Transverse colon (tissue), 4 donors: ENCODE data around the gene PRKCA. TPM values are rescaled to one million over a fixed set of nuclear protein-coding genes. Genes with fewer than 3 reads are reported as not detected.

Experiments used
- DNase-seq: peaks from one replicate; pipeline ENCODE4 v3.0.0-alpha.2; 2019
- H3K27ac ChIP-seq, 4 donors: fragments of 200-600 bp; sonication (generic); 2 replicates each; pipeline ENCODE4 v1.5.1; 2016 to 2018; ENCODE audit warnings: inconsistent platforms in 4 of 4
- H3K27me3 ChIP-seq: fragments of 200-600 bp; sonication (generic); 2 replicates; pipeline ENCODE4 v1.5.1; 2017; ENCODE audit warnings: inconsistent platforms
- H3K36me3 ChIP-seq, 4 donors: fragments of 200-600 bp; sonication (generic); 2 replicates each; pipeline ENCODE4 v1.5.1; 2017 to 2019; ENCODE audit warnings: inconsistent platforms in 4 of 4
- H3K4me1 ChIP-seq, 4 donors: fragments of 200-600 bp; sonication (generic); 2 replicates each; pipeline ENCODE4 v1.5.1; 2017 to 2020; ENCODE audit warnings: inconsistent platforms in 4 of 4
- H3K4me3 ChIP-seq, 4 donors: fragments of 200-600 bp; sonication (generic); 1 replicate in 1 of 4; 2 replicates in 3 of 4; pipeline versions ENCODE4 v1.5.1 to v1.6.1; 2017 to 2019; ENCODE audit warnings: inconsistent platforms in 4 of 4
- H3K9me3 ChIP-seq, 2 donors: fragments of 200-600 bp; sonication (generic); 2 replicates each; pipeline ENCODE4 v1.5.1; 2017 to 2019; ENCODE audit warnings: inconsistent platforms in 2 of 2
- CTCF ChIP-seq, 5 experiments: fragments of 200-600 bp in 3 of 5; fragments of 450-650 bp in 2 of 5; sonication (generic) in 3 of 5; IDR thresholded peaks; 1 replicate in 2 of 5; 2 replicates in 3 of 5; pipeline ENCODE4 v1.5.1; 2016 to 2017; ENCODE audit warnings: antibody characterized with exemption in 5 of 5, inconsistent platforms in 3 of 5, mild to moderate bottlenecking in 2 of 5, moderate library complexity in 1 of 5
- EP300 ChIP-seq: sonication (generic); formaldehyde crosslinking; IDR thresholded peaks from one replicate; pipeline ENCODE4 v1.6.1; 2017; ENCODE audit warnings: antibody characterized with exemption, low read depth
- POLR2A ChIP-seq: fragments of 450-650 bp; IDR thresholded peaks from one replicate; pipeline ENCODE4 v1.6.1; 2016; ENCODE audit warnings: antibody characterized with exemption, mild to moderate bottlenecking, moderate library complexity
- POLR2AphosphoS5 ChIP-seq, 3 donors: sonication (generic); formaldehyde crosslinking; IDR thresholded peaks; one replicate each; pipeline ENCODE4 v1.6.1; 2016; ENCODE audit warnings: antibody characterized with exemption in 3 of 3
- WGBS, 2 donors: methylation state at CpG; one replicate each; pipeline ENCODE4 v1.1.5; 2018; ENCODE audit warnings: low coverage in 1 of 2; 5-methylcytosine and 5-hydroxymethylcytosine counted together
- in situ Hi-C, 4 donors: fragments of 200-750 bp; cut with MboI; loops; one replicate each; pipeline versions ENCODE4 v1.15.0 to v1.15.1; 2017; ENCODE audit warnings: low sequenced_read_pairs in 3 of 4, low pct_ligation_motif_present in 1 of 4, low pct_unique_long_range_greater_than_20kb in 1 of 4
- intact Hi-C: fragments of 100-400 bp; cut with DNase I; formaldehyde crosslinking; loops from one replicate; pipeline ENCODE4 v1.15.1; 2023; ENCODE audit warnings: low total_unique reads
- total RNA-seq, 4 donors: library from RNA; depleted of rRNA; stranded (reverse); fragments of >200 nt; gene quantifications; one replicate each; pipeline ENCODE4 v1.1.0, GENCODE V29; 2016

PRKCA gene
- total RNA-seq, 4 donors from 2014 or later: 16.1 to 49.7 (median 31.7) TPM

- intact Hi-C loops (no loop called here), in situ Hi-C loops (no loop called here)
- Histone ChIP-seq H3K36me3 (no peaks in the 10 kb centered on the region), H3K4me3 (no peak overlapping the region), H3K9me3 (no peaks in the 10 kb centered on the region), H3K4me1 (peaks cover 5 to 21% (median 8%) of the 10 kb centered on the region in 4 donors), H3K27ac (no peak overlapping the region), H3K27me3 (no peaks in the 10 kb centered on the region)
- WGBS, 2 donors: 81 to 89% methylated on average over 9 to 10 of the region's 10 CpGs
- DNase-seq: no peak
- TF ChIP-seq POLR2A (no peak), POLR2AphosphoS5 (IDR thresholded peaks at IDR 0.05) (no peak), CTCF (IDR thresholded peaks at IDR 0.05) (no peak), EP300 (no peak)
Measured at GRCh38 chr17:66364508-66364907, 62.1 kb downstream of the PRKCA start.

GRCh38 chr17:66364990-66365490, 62.6 kb downstream of the PRKCA start:
- in situ Hi-C loops: no loop called here
- DNase-seq: no peak
- no peaks in the 10 kb centered on the region for H3K9me3 ChIP-seq
- peaks cover 5 to 24% (median 8%) of the 10 kb centered on the region in 4 donors for H3K4me1 ChIP-seq
- no peak overlapping the region for H3K27ac ChIP-seq
- no peak overlapping the region for H3K4me3 ChIP-seq
- intact Hi-C loops: no loop called here
- TF ChIP-seq POLR2AphosphoS5 (IDR thresholded peaks at IDR 0.05) (no peak), EP300 (no peak), CTCF (IDR thresholded peaks at IDR 0.05) (no peak), POLR2A (no peak)
- H3K36me3 ChIP-seq: no peaks in the 10 kb centered on the region
- WGBS, 2 donors: 48 to 49% methylated on average over 2 to 4 of the region's 4 CpGs
- H3K27me3 ChIP-seq: no peaks in the 10 kb centered on the region

- intact Hi-C loops (no loop called here), in situ Hi-C loops (no loop called here)
- Histone ChIP-seq H3K4me3 (no peak overlapping the region), H3K27me3 (no peaks in the 10 kb centered on the region), H3K9me3 (no peaks in the 10 kb centered on the region), H3K27ac (no peak overlapping the region), H3K36me3 (no peaks in the 10 kb centered on the region), H3K4me1 (peaks cover 5 to 24% (median 8%) of the 10 kb centered on the region in 4 donors)
- WGBS, 2 donors: 32 to 41% methylated on average over 2 of the region's 2 CpGs
- TF ChIP-seq POLR2A: no peak
- no peak for TF ChIP-seq EP300
- TF ChIP-seq CTCF (IDR thresholded peaks at IDR 0.05): no peak
- TF ChIP-seq POLR2AphosphoS5 (IDR thresholded peaks at IDR 0.05): no peak
- DNase-seq: no peak
Measured at GRCh38 chr17:66365903-66366302, 63.5 kb downstream of the PRKCA start.

- Histone ChIP-seq H3K36me3 (no peaks in the 10 kb centered on the region), H3K4me1 (peaks cover 5 to 24% (median 8%) of the 10 kb centered on the region in 4 donors), H3K9me3 (no peaks in the 10 kb centered on the region), H3K27ac (no peak overlapping the region), H3K4me3 (no peak overlapping the region), H3K27me3 (no peaks in the 10 kb centered on the region)
- intact Hi-C loops (no loop called here), in situ Hi-C loops (no loop called here)
- TF ChIP-seq POLR2A: no peak
- no peak for TF ChIP-seq POLR2AphosphoS5 (IDR thresholded peaks at IDR 0.05)
- no peak for TF ChIP-seq CTCF (IDR thresholded peaks at IDR 0.05)
- TF ChIP-seq EP300: no peak
- 67 to 76% methylated on average over 1 to 2 of the region's 2 CpGs for WGBS, 2 donors
- DNase-seq: no peak
Measured at GRCh38 chr17:66367107-66367506, 64.7 kb downstream of the PRKCA start.
